ENCODE results near the gene CYFIP1.

- TF ChIP-seq CTCF (IDR thresholded peaks at IDR 0.05) (no peak), POLR2AphosphoS5 (IDR thresholded peaks at IDR 0.05; ENCODE audit: low read depth, low read length) (no peak), SIN3A (IDR thresholded peaks at IDR 0.05; ENCODE audit: borderline replicate concordance, insufficient read depth, low read depth, low read length) (no peak)
These were observed 134.1 kb downstream of the CYFIP1 start for GRCh38 chr15:22846073-22846472.
